Progenitor cell of endocrine pancreas (in vitro differentiated cells): ENCODE results near the gene RNF213. TPM values are rescaled to one million over a fixed set of nuclear protein-coding genes. Genes with fewer than 3 reads are reported as not detected.

Experiments
- DNase-seq: peaks from one replicate; pipeline ENCODE4 v3.0.0; 2021; ENCODE audit warnings: low spot score; ENCODE audit not compliant: unreplicated experiment
- H3K27ac Mint-ChIP-seq: 2 replicates; pipeline ENCODE4 v1.8.0; 2021; ENCODE audit warnings: mild to moderate bottlenecking, moderate library complexity, mixed read lengths
- H3K27me3 Mint-ChIP-seq: 2 replicates; pipeline ENCODE4 v1.8.0; 2021; ENCODE audit warnings: mixed read lengths
- H3K36me3 Mint-ChIP-seq: 2 replicates; pipeline ENCODE4 v1.8.0; 2022; ENCODE audit warnings: mixed read lengths; ENCODE audit not compliant: insufficient read depth
- H3K4me1 Mint-ChIP-seq: 2 replicates; pipeline ENCODE4 v1.8.0; 2021; ENCODE audit warnings: low read depth, mixed read lengths
- H3K4me3 Mint-ChIP-seq: 2 replicates; pipeline ENCODE4 v1.8.0; 2021; ENCODE audit warnings: low read depth, mild to moderate bottlenecking, moderate library complexity, mixed read lengths
- H3K9me3 Mint-ChIP-seq: 2 replicates; pipeline ENCODE4 v1.8.0; 2021; ENCODE audit warnings: low read depth, mixed read lengths
- CTCF ChIP-seq: fragments of 200-600 bp; sonication (generic); IDR thresholded peaks from one replicate; pipeline ENCODE4 v1.5.0; 2021; ENCODE audit warnings: antibody characterized with exemption, mild to moderate bottlenecking; ENCODE audit not compliant: unreplicated experiment
- total RNA-seq: library from RNA; stranded (reverse); gene quantifications from 2 replicates; pipeline ENCODE4 v1.2.1, GENCODE V29; 2021

The RNF213 gene
- total RNA-seq, 1 donor from 2014 or later, result 57.6 TPM

- Mint-ChIP-seq H3K9me3 (no peaks in the 10 kb centered on the region), H3K4me1 (peaks cover 18% of the 10 kb centered on the region), H3K27me3 (peaks cover 4% of the 10 kb centered on the region), H3K4me3 (peak within 1 kb of the TSS; percentile 91), H3K36me3 (peaks cover 4% of the 10 kb centered on the region), H3K27ac (peak within 1 kb of the TSS; percentile 98)
- DNase-seq, result peak; percentile 80
- no peak for TF ChIP-seq CTCF
Observed at GRCh38 chr17:80414803-80415625, 154.4 kb downstream of the RNF213 start, which contains the start of gene ENDOV. ENDOV (plus strand) TSS chr17:80415167; CDS start chr17:80415195, 28 bp downstream.

GRCh38 chr17:80415626-80416137 lies 155.0 kb downstream of the RNF213 start:
- Mint-ChIP-seq H3K27ac (peak overlapping the region; percentile 98), H3K36me3 (peaks cover 4% of the 10 kb centered on the region), H3K4me1 (peaks cover 18% of the 10 kb centered on the region), H3K9me3 (no peaks in the 10 kb centered on the region), H3K4me3 (peak overlapping the region; percentile 91), H3K27me3 (peaks cover 4% of the 10 kb centered on the region)
- no peak for DNase-seq
- no peak for TF ChIP-seq CTCF

GRCh38 chr17:80416260-80416939 lies 155.7 kb downstream of the RNF213 start:
- no peak for TF ChIP-seq CTCF
- H3K4me1 Mint-ChIP-seq, result peaks cover 18% of the 10 kb centered on the region
- H3K27ac Mint-ChIP-seq, result peak overlapping the region; percentile 69
- DNase-seq, result no peak
- peak overlapping the region; percentile 91 for H3K4me3 Mint-ChIP-seq
- H3K36me3 Mint-ChIP-seq, result peaks cover 4% of the 10 kb centered on the region
- peaks cover 4% of the 10 kb centered on the region for H3K27me3 Mint-ChIP-seq
- no peaks in the 10 kb centered on the region for H3K9me3 Mint-ChIP-seq

GRCh38 chr17:80416940-80417293 lies 156.3 kb downstream of the RNF213 start:
- Mint-ChIP-seq H3K27me3 (peaks cover 4% of the 10 kb centered on the region), H3K4me3 (peak overlapping the region; percentile 91), H3K36me3 (peaks cover 4% of the 10 kb centered on the region), H3K9me3 (no peaks in the 10 kb centered on the region), H3K27ac (peak overlapping the region; percentile 56), H3K4me1 (peaks cover 18% of the 10 kb centered on the region)
- DNase-seq, result no peak
- no peak for TF ChIP-seq CTCF

GRCh38 chr17:80418589-80418988 lies 157.9 kb downstream of the RNF213 start:
- DNase-seq, result no peak
- H3K4me1 Mint-ChIP-seq, result peaks cover 15% of the 10 kb centered on the region
- no peak overlapping the region for H3K27ac Mint-ChIP-seq
- H3K4me3 Mint-ChIP-seq, result no peak overlapping the region
- no peak for TF ChIP-seq CTCF
- H3K9me3 Mint-ChIP-seq, result no peaks in the 10 kb centered on the region
- H3K27me3 Mint-ChIP-seq, result peaks cover 4% of the 10 kb centered on the region
- H3K36me3 Mint-ChIP-seq, result peaks cover 4% of the 10 kb centered on the region
